SH-SY5Y (cell line): ENCODE results near the gene ATP8A1.

Experiments
- GATA2 ChIP-seq: IDR thresholded peaks from 2 replicates; pipeline ENCODE4 v1.6.1; 2011; ENCODE audit warnings: mild to moderate bottlenecking, low read depth, low read length
- GATA3 ChIP-seq: IDR thresholded peaks from 2 replicates; pipeline ENCODE4 v1.6.1; 2011; ENCODE audit warnings: low read depth, mild to moderate bottlenecking, low read length, moderate library complexity

GRCh38 chr4:42487230-42487629 is 169.7 kb downstream of the ATP8A1 start:
- no peak for TF ChIP-seq GATA2
- TF ChIP-seq GATA3, result no peak
